Esophagus squamous epithelium (tissue), 5 donors: ENCODE data around the gene SLCO1B1. TPM values are rescaled to one million over a fixed set of nuclear protein-coding genes. Genes with fewer than 3 reads are reported as not detected.

Experiments
- DNase-seq: peaks from one replicate; lab custom pipeline; 2025; lab: John Stamatoyannopoulos, UW
- H3K27ac ChIP-seq, 4 donors: fragments of 200-600 bp; sonication (generic); one replicate each; pipeline ENCODE4 v1.5.1; 2016 to 2019; ENCODE audit warnings: mild to moderate bottlenecking in 1 of 4
- H3K27me3 ChIP-seq, 4 donors: fragments of 200-600 bp; sonication (generic); 1 replicate in 3 of 4; 2 replicates in 1 of 4; pipeline versions ENCODE4 v1.5.1 to v1.6.0; 2017 to 2021; ENCODE audit warnings: antibody characterized with exemption in 1 of 4
- H3K36me3 ChIP-seq, 3 donors: fragments of 200-600 bp; sonication (generic); one replicate each; pipeline ENCODE4 v1.5.1; 2016 to 2019
- H3K4me1 ChIP-seq, 3 donors: fragments of 200-600 bp; sonication (generic); one replicate each; pipeline ENCODE4 v1.5.1; 2017 to 2019
- H3K4me3 ChIP-seq, 4 donors: fragments of 200-600 bp; sonication (generic); 1 replicate in 3 of 4; 2 replicates in 1 of 4; pipeline ENCODE4 v1.5.1; 2016 to 2019; ENCODE audit warnings: mild to moderate bottlenecking in 2 of 4, moderate library complexity in 1 of 4
- H3K9me3 ChIP-seq, 3 donors: fragments of 200-600 bp; sonication (generic); one replicate each; pipeline ENCODE4 v1.5.1; 2016 to 2019
- CTCF ChIP-seq, 6 experiments: fragments of 450-650 bp in 4 of 6; fragments of 200-600 bp in 2 of 6; sonication (generic) in 2 of 6; IDR thresholded peaks; one replicate each; pipeline ENCODE4 v1.5.1; 2016 to 2019; ENCODE audit warnings: antibody characterized with exemption in 6 of 6, mild to moderate bottlenecking in 4 of 6, moderate library complexity in 4 of 6
- POLR2A ChIP-seq, 4 donors: fragments of 450-650 bp; IDR thresholded peaks; one replicate each; pipeline ENCODE4 v1.6.1; 2017; ENCODE audit warnings: antibody characterized with exemption in 4 of 4, mild to moderate bottlenecking in 4 of 4, moderate library complexity in 3 of 4
- WGBS, 2 donors: methylation state at CpG; one replicate each; pipeline ENCODE4 v1.1.5; 2018; 5-methylcytosine and 5-hydroxymethylcytosine counted together
- intact Hi-C: fragments of 100-400 bp; cut with DNase I; formaldehyde crosslinking; loops from one replicate; pipeline ENCODE4 v1.15.0; 2022
- total RNA-seq, 4 donors: library from RNA; depleted of rRNA; stranded (reverse); fragments of >200 nt; gene quantifications; one replicate each; pipeline ENCODE4 v1.1.0, GENCODE V29; 2016
- donor health status: DM: yes; HTN: yes; CAD: no.

Gene SLCO1B1
- total RNA-seq, 4 donors from 2014 or later, result not detected

DNA sequence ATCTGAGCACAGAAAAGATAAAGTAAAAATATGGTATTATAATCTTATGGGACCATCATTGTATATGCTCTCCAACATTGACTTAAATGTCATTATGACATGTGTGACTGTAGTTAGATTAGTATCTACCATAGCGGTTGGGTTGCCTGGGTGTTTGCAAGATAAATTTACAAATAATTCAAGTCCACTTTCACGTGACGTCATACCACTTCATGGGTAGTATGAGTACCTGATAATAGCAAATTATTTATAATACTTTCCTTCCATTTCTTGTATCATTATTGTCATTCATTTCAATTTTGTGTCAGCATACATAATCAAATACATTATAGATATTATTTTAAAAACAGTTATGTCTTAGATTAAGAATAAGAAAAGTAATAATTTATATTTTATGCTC lies 20.2 kb downstream of the SLCO1B1 start:
- no peaks in the 10 kb centered on the region for H3K36me3 ChIP-seq
- intact Hi-C loops, result no loop called here
- peaks cover 0 to 5% (median 4%) of the 10 kb centered on the region in 3 donors for H3K9me3 ChIP-seq
- no peaks in the 10 kb centered on the region for H3K27me3 ChIP-seq
- no peak for DNase-seq
- TF ChIP-seq CTCF (IDR thresholded peaks at IDR 0.05) (no peak), POLR2A (IDR thresholded peaks at IDR 0.05) (no peak)
- no peaks in the 10 kb centered on the region for H3K4me1 ChIP-seq
- WGBS, 2 donors, result 83 to 91% methylated on average over 3 of the region's 3 CpGs
- no peak overlapping the region for H3K4me3 ChIP-seq
- no peak overlapping the region for H3K27ac ChIP-seq

DNA sequence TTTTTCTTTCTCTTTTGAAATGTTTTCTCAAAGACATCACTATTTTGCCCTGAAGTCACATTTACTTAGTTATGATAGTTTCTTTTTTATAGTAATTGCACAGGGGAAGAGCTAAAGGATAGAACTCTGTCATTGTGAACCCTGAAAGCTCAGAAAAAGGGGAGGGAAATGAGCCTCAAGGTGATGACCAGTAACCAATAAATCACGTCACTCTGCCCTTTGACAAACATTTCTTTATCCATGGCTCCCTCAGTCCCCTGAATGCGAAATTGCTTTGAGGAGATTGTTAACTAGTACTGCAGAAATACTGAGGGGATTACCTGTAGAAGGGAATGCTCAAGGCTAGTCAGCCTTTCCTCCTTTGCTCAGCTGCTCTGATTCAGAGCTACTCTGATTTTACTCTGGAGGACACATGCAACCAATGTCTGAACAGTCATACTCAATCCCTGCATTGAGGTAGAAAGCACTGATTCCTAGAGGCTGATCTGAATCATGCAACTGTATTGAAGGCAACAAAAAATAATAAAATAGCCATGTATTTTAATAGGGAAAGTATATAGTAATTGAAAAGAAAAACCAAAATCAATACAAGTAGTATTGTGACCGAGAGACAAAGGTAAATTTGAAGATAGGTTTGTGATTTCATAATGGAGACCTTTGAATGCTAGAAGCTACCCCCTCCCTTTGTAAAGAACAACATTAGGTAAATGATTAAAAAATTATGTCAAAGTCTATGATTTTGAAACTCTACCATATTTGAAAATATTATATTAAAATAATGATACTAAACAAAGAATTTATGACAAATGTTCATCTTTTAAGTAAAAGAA lies 24.7 kb downstream of the SLCO1B1 start:
- peaks cover 0 to 4% (median 0%) of the 10 kb centered on the region in 3 donors for H3K9me3 ChIP-seq
- no peaks in the 10 kb centered on the region for H3K27me3 ChIP-seq
- no peak for TF ChIP-seq POLR2A (IDR thresholded peaks at IDR 0.05)
- TF ChIP-seq CTCF (IDR thresholded peaks at IDR 0.05), result no peak
- WGBS, 2 donors, result 51 to 65% methylated on average over 3 of the region's 3 CpGs
- no peaks in the 10 kb centered on the region for H3K36me3 ChIP-seq
- no peak for DNase-seq
- intact Hi-C loops, result no loop called here
- no peak overlapping the region for H3K4me3 ChIP-seq
- no peak overlapping the region for H3K27ac ChIP-seq
- H3K4me1 ChIP-seq, result no peaks in the 10 kb centered on the region

- H3K27ac ChIP-seq, result no peak overlapping the region
- no peak overlapping the region for H3K4me3 ChIP-seq
- no peaks in the 10 kb centered on the region for H3K36me3 ChIP-seq
- WGBS, 2 donors, result 61 to 69% methylated on average over 4 of the region's 4 CpGs
- H3K4me1 ChIP-seq, result no peaks in the 10 kb centered on the region
- DNase-seq, result no peak
- H3K9me3 ChIP-seq, result no peaks in the 10 kb centered on the region
- no peaks in the 10 kb centered on the region for H3K27me3 ChIP-seq
- intact Hi-C loops, result no loop called here
- TF ChIP-seq POLR2A (IDR thresholded peaks at IDR 0.05), result no peak
- TF ChIP-seq CTCF (IDR thresholded peaks at IDR 0.05), result no peak
These were observed 34.1 kb downstream of the SLCO1B1 start for GRCh38 chr12:21165048-21165447.

DNA sequence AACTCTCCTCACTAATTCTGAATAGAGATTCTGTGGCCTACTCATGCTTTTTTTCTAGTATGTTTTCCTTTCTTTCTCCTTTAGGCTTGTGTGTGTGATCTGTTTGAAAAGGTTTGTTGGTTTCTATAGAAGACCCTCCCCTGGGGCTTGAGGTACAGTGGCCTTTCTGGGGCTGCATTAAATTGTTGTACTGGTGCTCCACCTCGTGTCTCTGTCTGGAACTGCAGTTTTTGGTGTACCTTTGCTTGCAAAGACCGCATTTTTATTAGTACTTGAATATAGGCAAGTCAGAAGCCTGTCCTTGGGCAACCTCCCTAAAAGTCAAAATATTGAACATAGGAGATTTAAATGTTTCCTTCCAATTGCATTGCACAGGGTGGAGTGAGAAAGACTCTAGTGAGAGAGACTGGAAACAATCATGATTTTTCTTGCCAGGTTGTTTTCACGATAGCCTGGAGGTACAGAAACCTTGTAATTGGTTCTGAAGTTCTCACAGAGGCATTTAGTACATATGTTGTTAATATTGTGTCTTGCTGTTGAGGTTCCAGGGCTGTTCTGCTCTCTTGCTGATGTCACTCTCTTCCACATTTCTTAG lies 39.0 kb downstream of the SLCO1B1 start:
- Histone ChIP-seq H3K27me3 (no peaks in the 10 kb centered on the region), H3K9me3 (no peaks in the 10 kb centered on the region), H3K27ac (no peak overlapping the region), H3K4me3 (no peak overlapping the region), H3K36me3 (no peaks in the 10 kb centered on the region), H3K4me1 (no peaks in the 10 kb centered on the region)
- intact Hi-C loops, result no loop called here
- no peak for DNase-seq
- peak in 5 of 6 experiments; percentile 7 to 52 (median 41) for TF ChIP-seq CTCF (IDR thresholded peaks at IDR 0.05)
- TF ChIP-seq POLR2A (IDR thresholded peaks at IDR 0.05), result no peak
- WGBS, 2 donors, result 36 to 40% methylated on average over 2 to 3 of the region's 3 CpGs

GRCh38 chr12:21172079-21172478 lies 41.1 kb downstream of the SLCO1B1 start:
- Histone ChIP-seq H3K27ac (no peak overlapping the region), H3K9me3 (no peaks in the 10 kb centered on the region), H3K4me3 (no peak overlapping the region), H3K27me3 (no peaks in the 10 kb centered on the region), H3K4me1 (no peaks in the 10 kb centered on the region), H3K36me3 (no peaks in the 10 kb centered on the region)
- intact Hi-C loops, result no loop called here
- no peak for TF ChIP-seq CTCF (IDR thresholded peaks at IDR 0.05)
- TF ChIP-seq POLR2A (IDR thresholded peaks at IDR 0.05), result no peak
- WGBS, 2 donors, result 93 to 96% methylated on average over 1 of the region's 1 CpG
- no peak for DNase-seq
